Thoracic aorta (tissue), 2 donors: Measurements from ENCODE around the gene SSRP1. TPM values are rescaled to one million over a fixed set of nuclear protein-coding genes. Genes with fewer than 3 reads are reported as not detected.
A peak's percentile ranks its signal among the peaks of the same experiment; 100 is the strongest.

Experiments
- ATAC-seq: fragments of 150-250 bp; one replicate; pipeline ENCODE4 v1.8.0; 2017; ENCODE audit warnings: low read depth; ENCODE audit not compliant: insufficient number of reproducible peaks, low FRiP score
- DNase-seq: peaks from one replicate; pipeline ENCODE4 v3.0.0-alpha.2; 2020; ENCODE audit warnings: low spot score
- H3K27ac ChIP-seq, 2 donors: fragments of 200-600 bp; sonication (generic); 1 replicate in 1 of 2; 2 replicates in 1 of 2; pipeline ENCODE4 v1.5.1; 2016; ENCODE audit warnings: mild to moderate bottlenecking in 2 of 2, moderate library complexity in 2 of 2
- H3K27me3 ChIP-seq: fragments of 200-600 bp; sonication (generic); replicated peaks from 2 replicates; pipeline ENCODE4 v1.6.0; 2016; ENCODE audit warnings: mild to moderate bottlenecking; ENCODE audit not compliant: insufficient read depth
- H3K36me3 ChIP-seq: fragments of 200-600 bp; sonication (generic); one replicate; pipeline ENCODE4 v1.5.1; 2016
- H3K4me1 ChIP-seq, 2 donors: fragments of 200-600 bp; sonication (generic); 1 replicate in 1 of 2; 2 replicates in 1 of 2; pipeline versions ENCODE4 v1.5.1 to v1.6.0; 2016; ENCODE audit warnings: low read depth in 2 of 2, mild to moderate bottlenecking in 1 of 2; ENCODE audit not compliant: control insufficient read depth in 1 of 2
- H3K4me3 ChIP-seq: fragments of 200-600 bp; sonication (generic); 2 replicates; pipeline ENCODE4 v1.5.1; 2016; ENCODE audit warnings: mild to moderate bottlenecking
- H3K9me3 ChIP-seq: fragments of 200-600 bp; sonication (generic); 2 replicates; pipeline ENCODE4 v1.5.1; 2016
- CTCF ChIP-seq: fragments of 200-600 bp; sonication (generic); IDR thresholded peaks from one replicate; pipeline ENCODE4 v1.5.1; 2019; ENCODE audit warnings: antibody characterized with exemption
- total RNA-seq, 2 donors: library from RNA; depleted of rRNA; stranded (reverse); fragments of >200 nt; gene quantifications; one replicate each; pipeline versions ENCODE4 v1.1.0 to v1.2.3, GENCODE V29; 2016

The SSRP1 gene
- total RNA-seq, 2 donors from 2014 or later: 42.0 to 51.4 TPM

GRCh38 chr11:57332694-57333440 lies 2.8 kb downstream of the SSRP1 start:
- Histone ChIP-seq H3K4me1 (peaks cover 12 to 19% of the 10 kb centered on the region in 2 donors), H3K36me3 (peaks cover 44% of the 10 kb centered on the region), H3K27me3 (no peaks in the 10 kb centered on the region), H3K4me3 (no peak overlapping the region), H3K27ac (no peak overlapping the region), H3K9me3 (no peaks in the 10 kb centered on the region)
- DNase-seq (no peak), ATAC-seq (no peak)
- no peak for TF ChIP-seq CTCF

- Histone ChIP-seq H3K4me3 (no peak overlapping the region), H3K36me3 (peaks cover 52% of the 10 kb centered on the region), H3K4me1 (peaks cover 12 to 19% of the 10 kb centered on the region in 2 donors), H3K27ac (no peak overlapping the region), H3K9me3 (no peaks in the 10 kb centered on the region), H3K27me3 (no peaks in the 10 kb centered on the region)
- DNase-seq (no peak), ATAC-seq (no peak)
- TF ChIP-seq CTCF: no peak
Observed at GRCh38 chr11:57331720-57332119, 4.0 kb downstream of the SSRP1 start.

- Histone ChIP-seq H3K9me3 (no peaks in the 10 kb centered on the region), H3K4me1 (peaks cover 17 to 22% of the 10 kb centered on the region in 2 donors), H3K27ac (no peak overlapping the region), H3K27me3 (no peaks in the 10 kb centered on the region), H3K36me3 (peaks cover 52% of the 10 kb centered on the region), H3K4me3 (no peak overlapping the region)
- DNase-seq (no peak), ATAC-seq (no peak)
- no peak for TF ChIP-seq CTCF
Observed at GRCh38 chr11:57330029-57330428, 5.7 kb downstream of the SSRP1 start.

- no peaks in the 10 kb centered on the region for H3K9me3 ChIP-seq
- no peak for TF ChIP-seq CTCF
- ATAC-seq: no peak
- H3K27me3 ChIP-seq: no peaks in the 10 kb centered on the region
- peaks cover 10 to 19% of the 10 kb centered on the region in 2 donors for H3K4me1 ChIP-seq
- peak overlapping the region in 1 of 2 donors; percentile 19 for H3K27ac ChIP-seq
- no peak overlapping the region for H3K4me3 ChIP-seq
- no peak for DNase-seq
- peaks cover 49% of the 10 kb centered on the region for H3K36me3 ChIP-seq
Observed at GRCh38 chr11:57327721-57328120, 8.0 kb downstream of the SSRP1 start.

- TF ChIP-seq CTCF: no peak
- Histone ChIP-seq H3K27me3 (no peaks in the 10 kb centered on the region), H3K27ac (peak overlapping the region; percentile 85 to 90), H3K36me3 (peaks cover 28% of the 10 kb centered on the region), H3K4me1 (peaks cover 10 to 31% of the 10 kb centered on the region in 2 donors), H3K9me3 (no peaks in the 10 kb centered on the region), H3K4me3 (peak overlapping the region; percentile 89)
- DNase-seq (no peak), ATAC-seq (no peak)
Observed at GRCh38 chr11:57325735-57326048, 10.0 kb downstream of the SSRP1 start.
